ENCODE data around the gene ZFR2. TPM values are rescaled to one million over a fixed set of nuclear protein-coding genes. Genes with fewer than 3 reads are reported as not detected.

The ZFR2 gene
- polyA plus RNA-seq, 1 of the 3 experiments (the other 2 are of a cell fraction) = 0.44 TPM

DNA sequence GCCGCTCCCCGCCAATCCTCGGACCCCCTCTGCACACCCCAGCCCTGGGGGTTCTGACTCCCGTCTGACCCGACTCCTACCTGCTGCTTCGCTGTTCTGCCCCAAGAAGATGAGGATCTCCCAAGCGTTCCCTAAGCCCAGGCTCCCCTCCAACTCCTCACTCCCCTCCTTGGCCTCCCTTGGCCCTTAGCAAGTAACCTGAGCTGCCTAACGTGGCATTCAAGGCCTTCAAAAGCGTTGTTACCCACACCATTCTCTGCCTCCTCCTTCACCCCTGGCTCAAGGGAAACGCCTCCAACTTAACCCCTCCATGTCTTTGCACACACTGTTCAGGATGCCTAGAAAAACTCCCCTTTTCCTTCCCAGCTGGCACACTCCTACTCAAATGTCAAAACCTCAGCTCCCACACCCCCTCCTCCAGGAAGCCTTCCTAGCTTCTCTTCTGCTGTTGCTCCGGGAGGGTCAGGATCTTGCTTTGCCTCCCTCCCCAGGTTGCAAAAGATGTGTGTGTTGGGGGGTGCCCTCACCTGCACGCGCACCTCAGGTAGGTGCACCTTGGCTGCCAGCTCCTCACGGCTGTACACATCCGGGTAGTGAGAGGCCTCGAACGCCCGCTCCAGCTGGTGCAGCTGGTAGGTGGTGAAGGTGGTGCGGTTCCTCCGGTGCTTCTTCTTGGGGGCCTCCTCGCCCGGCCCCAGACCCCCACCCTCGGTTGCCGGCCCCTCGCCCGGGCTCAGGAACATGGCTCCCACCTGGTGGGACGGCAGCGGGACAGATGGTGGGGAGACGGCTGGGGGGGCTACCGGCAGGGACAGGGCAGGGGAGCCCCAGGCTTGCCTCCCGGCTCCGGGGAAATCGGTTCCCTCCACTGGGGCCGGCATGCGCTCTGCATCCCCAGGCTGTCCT lies 97.6 kb downstream of the ZFR2 start:
- Histone ChIP-seq H3K27me3 (ENCODE audit: insufficient read depth) (no peaks in the 10 kb centered on the region), H3K4me3 (ENCODE audit: low read depth in 2 of 2, low read length in 1 of 2) (no peak overlapping the region), H4K20me1 (ENCODE audit: insufficient read depth) (no peaks in the 10 kb centered on the region), H3K27ac (ENCODE audit: low read depth in 2 of 2, low read length in 1 of 2) (no peak overlapping the region), H3K9me3 (no peaks in the 10 kb centered on the region), H3K79me2 (ENCODE audit: insufficient read depth) (no peaks in the 10 kb centered on the region), H2AFZ (ENCODE audit: low read depth) (no peak overlapping the region), H3F3A (replicated peaks; ENCODE audit: insufficient read depth) (no peaks in the 10 kb centered on the region), H3K9me2 (no peaks in the 10 kb centered on the region), H3K4me1 (ENCODE audit: control insufficient read depth in 1 of 2, insufficient read depth in 2 of 2, low read depth in 1 of 2, low read length in 1 of 2) (no peaks in the 10 kb centered on the region), H3K4me2 (no peak overlapping the region), H3K9ac (no peak overlapping the region), H3K36me3 (replicated peaks in 1 of 2; ENCODE audit: control insufficient read depth in 1 of 2, insufficient read depth in 2 of 2, low read length in 1 of 2) (peaks cover 0 to 14% of the 10 kb centered on the region in 2 experiments)
- WGBS (ENCODE audit: low lambda C conversion rate) = 73% methylated on average over 8 of the region's 35 CpGs
- TF ChIP-seq ELF1 (IDR thresholded peaks at IDR 0.05) (no peak), RXRA (IDR thresholded peaks at IDR 0.05; ENCODE audit: borderline replicate concordance, low read depth) (no peak), FOXM1 (IDR thresholded peaks at IDR 0.05; ENCODE audit: low read depth) (no peak), SMC3 (IDR thresholded peaks at IDR 0.05; ENCODE audit: low read depth, low read length) (no peak), CHD2 (IDR thresholded peaks at IDR 0.05; ENCODE audit: low read length, partially characterized antibody) (no peak), ZBTB33 (IDR thresholded peaks at IDR 0.05; ENCODE audit: borderline replicate concordance, low read depth) (no peak), NFIC (IDR thresholded peaks at IDR 0.05; ENCODE audit: borderline replicate concordance) (no peak), YY1 (IDR thresholded peaks at IDR 0.05; ENCODE audit: low read depth) (no peak), MEF2A (IDR thresholded peaks at IDR 0.05; ENCODE audit: borderline replicate concordance, low read depth) (no peak), RCOR1 (IDR thresholded peaks at IDR 0.05; ENCODE audit: low read length) (no peak), PBX3 (IDR thresholded peaks at IDR 0.05) (no peak), RAD21 (IDR thresholded peaks at IDR 0.05; ENCODE audit: low read length) (no peak), EP300 (IDR thresholded peaks at IDR 0.05; ENCODE audit: borderline replicate concordance in 1 of 2, low read depth in 1 of 2, low read length in 1 of 2) (no peak), JUND (IDR thresholded peaks at IDR 0.05) (no peak), POLR2AphosphoS5 (IDR thresholded peaks at IDR 0.05; ENCODE audit: low read depth, low read length) (no peak), FOSL2 (IDR thresholded peaks at IDR 0.05; ENCODE audit: borderline replicate concordance, low read depth) (no peak)
- TF ChIP-seq, protein P1, sequence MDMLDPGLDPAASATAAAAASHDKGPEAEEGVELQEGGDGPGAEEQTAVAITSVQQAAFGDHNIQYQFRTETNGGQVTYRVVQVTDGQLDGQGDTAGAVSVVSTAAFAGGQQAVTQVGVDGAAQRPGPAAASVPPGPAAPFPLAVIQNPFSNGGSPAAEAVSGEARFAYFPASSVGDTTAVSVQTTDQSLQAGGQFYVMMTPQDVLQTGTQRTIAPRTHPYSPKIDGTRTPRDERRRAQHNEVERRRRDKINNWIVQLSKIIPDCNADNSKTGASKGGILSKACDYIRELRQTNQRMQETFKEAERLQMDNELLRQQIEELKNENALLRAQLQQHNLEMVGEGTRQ (IDR thresholded peaks at IDR 0.05; ENCODE audit: borderline replicate concordance, low read depth, low read length) = no peak
- CTCF ChIA-PET = interaction anchor here (1.2 to 1.5 kb wide), 3 partner anchors 9 to 50 kb away, joined by 4 to 5 read pairs (median 4); partner anchors contain the start of gene MRPL54
- POLR2A ChIA-PET = interaction anchor here (0.8 kb wide), 1 partner anchor 200 kb away, joined by 3 read pairs; the partner anchor contains the start of gene DAPK3
- DNase-seq = peak; percentile 33
